IMR-90 (cell line): ENCODE results near the gene MBTD1. TPM values are rescaled to one million over a fixed set of nuclear protein-coding genes. Genes with fewer than 3 reads are reported as not detected.
"Not testable (repeated sequence)": the region's sequence is repeated elsewhere in the genome, so short reads cannot be mapped to it uniquely, and the experiment has no call there.

Source experiments
- ATAC-seq: fragments of 200-7000 bp; cut with Tn5 transposase; 2 replicates; pipeline ENCODE4 v1.9.1; 2020; ENCODE audit warnings: low read depth, mild to moderate bottlenecking, moderate library complexity
- BruUV-seq: library from RNA; stranded (reverse); fragments of 400-500 nt; replicated peaks from 2 replicates; lab custom pipeline; 2021; lab: Mats Ljungman, UMichigan
- CTCF ChIA-PET: fragments of 300-600 bp; formaldehyde crosslinking; extraction: SDS; loops from one replicate; lab custom pipeline; 2021; ENCODE audit warnings: antibody characterized with exemption; lab: Yijun Ruan, JAX
- POLR2A ChIA-PET: fragments of 300-600 bp; sonication (Branson Sonifier 250); formaldehyde crosslinking; loops from one replicate; lab custom pipeline; 2022; ENCODE audit warnings: antibody characterized with exemption; ENCODE audit not compliant: unreplicated experiment; lab: Charles Lee
- DNase-seq: peaks from one replicate; pipeline ENCODE4 v3.0.0; 2013
- H2AFZ ChIP-seq: replicated peaks from 2 replicates; pipeline ENCODE3; 2013; ENCODE audit warnings: low read length, mild to moderate bottlenecking; ENCODE audit not compliant: poor library complexity
- H2AK5ac ChIP-seq: 2 replicates; pipeline ENCODE4 v1.6.1; 2013; ENCODE audit warnings: low read depth, low read length, inconsistent platforms
- H2AK9ac ChIP-seq: replicated peaks from 2 replicates; pipeline ENCODE3; 2013; ENCODE audit warnings: mild to moderate bottlenecking, low read depth, low read length, moderate library complexity; ENCODE audit not compliant: poor library complexity
- H2BK120ac ChIP-seq: 2 replicates; pipeline ENCODE4 v1.6.1; 2013; ENCODE audit warnings: low read depth, low read length, inconsistent platforms
- H2BK15ac ChIP-seq: 3 replicates; pipeline ENCODE4 v1.6.1; 2013; ENCODE audit warnings: low read depth, low read length, inconsistent platforms
- H2BK20ac ChIP-seq: 2 replicates; pipeline ENCODE4 v1.6.1; 2013; ENCODE audit warnings: low read depth, mild to moderate bottlenecking, inconsistent platforms, low read length, moderate library complexity
- H2BK5ac ChIP-seq: 2 replicates; pipeline ENCODE4 v1.6.1; 2013; ENCODE audit warnings: mild to moderate bottlenecking, low read depth, low read length, inconsistent platforms; ENCODE audit not compliant: poor library complexity, severe bottlenecking
- H3K14ac ChIP-seq: replicated peaks from 2 replicates; pipeline ENCODE4 v1.6.1; 2013; ENCODE audit warnings: low read depth, low read length, inconsistent platforms
- H3K18ac ChIP-seq: 2 replicates; pipeline ENCODE4 v1.6.1; 2013; ENCODE audit warnings: low read depth, low read length, control low read depth
- H3K23ac ChIP-seq: 2 replicates; pipeline ENCODE4 v1.6.1; 2013; ENCODE audit warnings: low read depth, low read length, inconsistent platforms
- H3K27ac ChIP-seq: 2 replicates; pipeline ENCODE4 v1.5.1; 2013; ENCODE audit warnings: mild to moderate bottlenecking, control low read depth, low read length; ENCODE audit not compliant: insufficient read depth
- H3K27me3 ChIP-seq: 2 replicates; pipeline ENCODE4 v1.6.1; 2013; ENCODE audit warnings: low read length; ENCODE audit not compliant: control insufficient read depth, insufficient read depth
- H3K36me3 ChIP-seq: 2 replicates; pipeline ENCODE4 v1.6.1; 2013; ENCODE audit warnings: low read length, mixed read lengths; ENCODE audit not compliant: control insufficient read depth, insufficient read depth
- H3K4ac ChIP-seq: 2 replicates; pipeline ENCODE4 v1.6.1; 2013; ENCODE audit warnings: low read depth, low read length, inconsistent platforms
- H3K4me1 ChIP-seq: 2 replicates; pipeline ENCODE4 v1.6.1; 2013; ENCODE audit warnings: low read length, mixed read lengths; ENCODE audit not compliant: control insufficient read depth, insufficient read depth
- H3K4me2 ChIP-seq: 2 replicates; pipeline ENCODE4 v1.6.1; 2013; ENCODE audit warnings: low read depth, mild to moderate bottlenecking, control low read depth, low read length, moderate library complexity
- H3K4me3 ChIP-seq: 2 replicates; pipeline ENCODE4 v1.5.1; 2013; ENCODE audit warnings: low read depth, mild to moderate bottlenecking, control low read depth, low read length, moderate library complexity; ENCODE audit not compliant: insufficient read depth
- H3K56ac ChIP-seq: 2 replicates; pipeline ENCODE4 v1.6.1; 2013; ENCODE audit warnings: low read length, inconsistent platforms; ENCODE audit not compliant: insufficient read depth; ENCODE audit errors: extremely low read depth
- H3K79me1 ChIP-seq, 2 experiments: 2 replicates each; pipeline ENCODE4 v1.6.1; 2013; ENCODE audit warnings: low read length in 2 of 2, inconsistent platforms in 1 of 2, low read depth in 1 of 2
- H3K9ac ChIP-seq: 2 replicates; pipeline ENCODE4 v1.6.1; 2013; ENCODE audit warnings: low read depth, low read length, control low read depth
- H3K9me1 ChIP-seq: 2 replicates; pipeline ENCODE4 v1.6.1; 2013; ENCODE audit warnings: low read length, inconsistent platforms; ENCODE audit not compliant: insufficient read depth
- H3K9me3 ChIP-seq: 2 replicates; pipeline ENCODE4 v1.6.1; 2013; ENCODE audit warnings: low read length; ENCODE audit not compliant: control insufficient read depth, insufficient read depth
- H4K20me1 ChIP-seq: 2 replicates; pipeline ENCODE4 v1.6.1; 2013; ENCODE audit warnings: low read length, inconsistent platforms; ENCODE audit not compliant: insufficient read depth
- H4K5ac ChIP-seq: 2 replicates; pipeline ENCODE4 v1.6.1; 2013; ENCODE audit warnings: mild to moderate bottlenecking, low read depth, low read length, control low read depth
- H4K8ac ChIP-seq, 2 experiments: 2 replicates each; pipeline ENCODE4 v1.6.1; 2013; ENCODE audit warnings: low read depth in 2 of 2, low read length in 2 of 2, control low read depth in 1 of 2, inconsistent platforms in 1 of 2
- H4K91ac ChIP-seq: 2 replicates; pipeline ENCODE4 v1.6.1; 2013; ENCODE audit warnings: low read depth, low read length, inconsistent platforms; ENCODE audit not compliant: insufficient read depth
- WGBS, 2 experiments: methylation state at CpG; one replicate each; pipeline versions ENCODE4 v1.1.5 to v1.1.7; 2013; ENCODE audit warnings: missing lambda C conversion rate in 2 of 2; ENCODE audit not compliant: insufficient read length in 1 of 2; ENCODE audit errors: extremely low coverage in 2 of 2; 5-methylcytosine and 5-hydroxymethylcytosine counted together
- dilution Hi-C: fragments of 300-500 bp; cut with HindIII; formaldehyde crosslinking; loops from one replicate; pipeline ENCODE4 v1.14.3; 2018; ENCODE audit warnings: low sequenced_read_pairs; ENCODE audit not compliant: unreplicated experiment
- in situ Hi-C: fragments of 300-500 bp; cut with MboI; formaldehyde crosslinking; loops from 3 replicates; pipeline ENCODE4 v1.14.3; 2019; ENCODE audit warnings: low sequenced_read_pairs, inconsistent platforms, mixed read lengths
- intact Hi-C: fragments of 100-400 bp; cut with micrococcal nuclease; formaldehyde crosslinking; loops from 2 replicates; pipeline ENCODE4 v1.10.0; 2022
- polyA plus RNA-seq, 3 experiments: library from polyadenylated mRNA; depleted of rRNA; stranded (reverse); fragments of >200 nt; gene quantifications; 2 replicates each; pipeline ENCODE4 v1.2.3, GENCODE V29; 2012; ENCODE audit warnings: low replicate concordance in 1 of 3
- total RNA-seq: library from RNA; depleted of rRNA; stranded (reverse); fragments of >200 nt; gene quantifications from 2 replicates; pipeline ENCODE4 v1.2.3, GENCODE V29; 2012

Gene MBTD1
- total and polyA plus RNA-seq, 2 of the 4 experiments (the other 2 are of a cell fraction): 3.2 to 5.6 TPM

DNA sequence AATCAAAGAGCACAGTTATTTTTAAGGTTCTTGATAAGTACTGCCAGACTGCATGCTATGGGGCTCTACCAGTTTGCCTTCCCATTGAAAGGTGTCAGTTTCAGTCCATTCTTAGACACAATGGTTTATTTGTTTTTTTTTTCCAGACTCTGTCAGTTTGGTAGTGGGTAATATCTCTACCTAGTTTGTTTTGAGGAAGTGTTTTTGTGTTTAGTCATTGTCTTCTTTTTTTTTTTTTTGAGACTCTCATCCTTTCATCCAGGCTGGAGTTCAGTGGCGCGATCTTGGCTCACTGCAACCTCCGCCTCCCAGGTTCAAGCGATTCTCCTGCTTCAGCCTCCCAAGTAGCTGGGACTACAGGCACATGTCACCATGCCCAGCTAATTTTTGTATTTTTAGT is 4.6 kb upstream of the MBTD1 start:
- H4K8ac ChIP-seq, DNase-seq, H3K9ac ChIP-seq, intact Hi-C loops, POLR2A ChIA-PET, H3K56ac ChIP-seq, H2AFZ ChIP-seq, H2BK5ac ChIP-seq, H3K4me1 ChIP-seq, H3K9me1 ChIP-seq, H3K14ac ChIP-seq, H3K18ac ChIP-seq, H2BK120ac ChIP-seq, H4K91ac ChIP-seq, H2AK9ac ChIP-seq, ATAC-seq, H2AK5ac ChIP-seq, H2BK20ac ChIP-seq, H3K4me3 ChIP-seq, BruUV-seq, H3K9me3 ChIP-seq, H3K27ac ChIP-seq, dilution Hi-C loops, in situ Hi-C loops, H4K5ac ChIP-seq, H3K4ac ChIP-seq, H3K4me2 ChIP-seq, H3K27me3 ChIP-seq, CTCF ChIA-PET, H3K23ac ChIP-seq, H2BK15ac ChIP-seq: not testable (repeated sequence)
- WGBS, 2 experiments: no CpG with 5 or more reads among the region's 4 CpGs
- peaks cover 15% of the 10 kb centered on the region for H3K36me3 ChIP-seq
- H4K20me1 ChIP-seq: peaks cover 25% of the 10 kb centered on the region
- peaks cover 34 to 49% of the 10 kb centered on the region in 2 experiments for H3K79me1 ChIP-seq
